ENCODE data around the gene SPSB2.

The SPSB2 gene

DNA sequence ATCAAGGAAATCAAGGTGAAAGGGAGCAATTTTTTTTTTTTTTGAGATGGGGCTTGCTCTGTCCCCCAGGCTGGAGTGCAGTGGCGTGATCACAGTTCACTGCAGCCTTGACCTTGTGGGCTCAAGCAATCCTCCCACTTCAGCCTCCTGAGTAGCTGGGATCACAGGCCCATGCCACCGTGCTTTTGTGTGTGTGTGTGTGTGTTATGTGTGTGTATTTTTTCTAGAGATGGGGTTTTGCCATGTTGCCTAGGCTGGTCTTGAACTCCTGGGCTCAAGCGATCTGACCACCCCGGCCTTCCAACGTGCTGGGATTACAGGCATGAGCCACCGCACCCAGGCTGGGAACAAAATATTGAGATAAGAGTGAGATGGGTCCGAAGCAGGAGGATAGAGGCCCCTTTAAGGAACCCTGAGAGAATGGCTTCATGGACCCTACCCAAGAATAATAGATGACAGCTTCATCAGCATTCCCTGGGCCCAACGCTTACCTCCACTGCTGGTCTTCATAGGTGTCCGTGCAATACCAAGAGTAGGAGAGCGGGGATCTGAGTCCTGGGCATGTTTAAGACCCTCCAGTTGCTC is 23.0 kb downstream of the SPSB2 start:
- DNase-seq: no peak

DNA sequence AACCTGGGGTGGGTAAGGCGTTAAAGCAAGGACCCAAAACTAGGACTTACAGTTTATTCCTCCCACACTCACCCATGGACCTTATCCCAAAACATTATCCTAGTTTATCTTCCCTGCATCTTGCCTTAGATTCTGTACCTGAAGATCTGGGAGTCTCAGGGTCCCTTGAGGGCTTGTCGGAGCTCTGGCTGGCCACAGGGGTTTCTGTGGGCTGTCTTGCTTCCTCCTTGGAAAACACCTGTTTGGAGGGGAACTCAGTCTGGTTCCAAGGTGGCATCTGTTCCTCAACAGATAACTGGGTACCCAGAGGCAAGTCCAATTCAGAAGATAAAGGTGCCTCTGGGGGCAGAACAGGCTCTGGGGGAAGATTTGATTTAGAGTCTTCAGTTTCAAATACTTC is 23.7 kb downstream of the SPSB2 start:
- DNase-seq: no peak

- no peak for DNase-seq
Observed at GRCh38 chr12:6847676-6848075, 25.4 kb downstream of the SPSB2 start.

GRCh38 chr12:6846316-6846869 is 26.7 kb downstream of the SPSB2 start:
- DNase-seq: no peak

- no peak for DNase-seq
Observed at GRCh38 chr12:6845395-6845794, 27.7 kb downstream of the SPSB2 start.

DNA sequence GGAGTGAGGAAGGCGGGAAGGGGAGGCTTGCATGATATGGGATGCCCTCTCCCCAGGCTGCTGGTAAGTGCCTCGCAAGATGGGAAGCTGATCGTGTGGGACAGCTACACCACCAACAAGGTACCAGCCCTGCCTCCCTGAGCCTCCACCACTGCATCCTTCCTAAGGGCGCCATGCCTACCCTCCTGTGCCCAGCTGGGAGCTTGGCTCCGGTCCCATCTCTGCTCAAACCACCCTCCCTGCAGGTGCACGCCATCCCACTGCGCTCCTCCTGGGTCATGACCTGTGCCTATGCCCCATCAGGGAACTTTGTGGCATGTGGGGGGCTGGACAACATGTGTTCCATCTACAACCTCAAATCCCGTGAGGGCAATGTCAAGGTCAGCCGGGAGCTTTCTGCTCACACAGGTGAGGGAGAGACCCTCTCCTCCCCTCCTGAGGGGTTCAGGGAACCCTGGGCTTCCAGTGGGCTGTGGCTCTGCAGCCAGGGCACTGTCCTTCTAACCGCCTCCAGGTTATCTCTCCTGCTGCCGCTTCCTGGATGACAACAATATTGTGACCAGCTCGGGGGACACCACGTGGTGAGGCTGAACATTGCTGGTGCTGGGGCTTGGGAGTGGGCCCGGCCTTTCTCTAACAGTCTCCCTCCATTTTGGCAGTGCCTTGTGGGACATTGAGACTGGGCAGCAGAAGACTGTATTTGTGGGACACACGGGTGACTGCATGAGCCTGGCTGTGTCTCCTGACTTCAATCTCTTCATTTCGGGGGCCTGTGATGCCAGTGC is 29.8 kb downstream of the SPSB2 start:
- no peak for DNase-seq

DNA sequence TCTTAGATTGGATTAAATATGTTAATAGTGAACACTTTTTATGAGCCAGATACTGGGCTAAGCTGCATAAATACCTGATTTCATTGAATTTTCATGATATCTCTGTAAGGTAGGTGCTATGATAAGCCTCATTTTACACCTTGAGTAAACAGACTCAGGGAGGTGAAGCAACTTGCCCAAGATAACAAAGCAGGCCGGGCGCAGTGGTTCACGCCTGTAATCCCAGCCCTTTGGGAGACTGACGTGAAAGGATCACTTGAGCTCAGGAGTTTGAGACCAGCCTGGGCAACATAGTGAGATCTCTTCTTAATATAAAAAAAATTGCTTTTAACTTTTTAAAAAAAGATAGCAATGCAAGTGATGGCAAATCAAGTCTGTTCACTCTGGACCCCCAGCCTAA is 31.0 kb downstream of the SPSB2 start:
- DNase-seq: no peak

DNA sequence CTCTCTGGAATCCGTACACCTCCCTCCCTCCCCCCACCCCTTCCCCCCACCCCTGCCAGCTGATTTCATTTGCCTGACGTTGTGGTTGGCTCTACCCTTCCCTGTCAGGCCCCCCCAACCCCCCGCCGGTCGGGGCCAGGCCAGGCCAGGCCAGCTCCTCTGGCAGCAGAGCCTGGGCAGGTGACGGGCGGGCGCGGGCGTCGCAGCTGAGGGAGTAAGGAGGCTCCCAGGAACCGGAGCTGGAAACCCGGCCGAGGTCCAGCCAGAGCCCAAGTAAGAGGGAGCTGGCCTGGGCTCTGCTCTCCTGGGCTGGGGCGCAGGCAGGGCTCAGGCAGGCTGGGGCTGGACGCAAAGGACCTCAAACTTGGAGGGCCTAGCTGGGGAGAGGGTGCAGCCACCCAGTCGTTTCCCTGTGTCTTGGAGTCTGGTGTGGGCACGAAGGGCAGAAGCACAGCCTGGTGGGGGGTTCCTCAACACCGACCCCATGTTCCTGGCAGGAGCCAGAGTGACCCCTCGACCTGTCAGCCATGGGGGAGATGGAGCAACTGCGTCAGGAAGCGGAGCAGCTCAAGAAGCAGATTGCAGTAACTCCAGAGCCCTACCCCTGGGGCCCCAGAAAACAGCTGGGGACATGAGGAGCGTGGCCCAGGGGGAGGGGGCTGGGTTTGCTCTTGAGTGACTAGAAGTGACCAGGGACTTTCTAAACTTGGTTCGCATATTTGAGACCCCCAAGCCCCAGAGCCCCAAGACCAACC is 32.2 kb downstream of the SPSB2 start, which contains the start of gene GNB3:
Gene GNB3, plus strand, starts transcription at position 165 of the 755 bp plus-strand sequence. Its CDS starts 363 bp downstream, at position 528.
- no peak for DNase-seq

DNA sequence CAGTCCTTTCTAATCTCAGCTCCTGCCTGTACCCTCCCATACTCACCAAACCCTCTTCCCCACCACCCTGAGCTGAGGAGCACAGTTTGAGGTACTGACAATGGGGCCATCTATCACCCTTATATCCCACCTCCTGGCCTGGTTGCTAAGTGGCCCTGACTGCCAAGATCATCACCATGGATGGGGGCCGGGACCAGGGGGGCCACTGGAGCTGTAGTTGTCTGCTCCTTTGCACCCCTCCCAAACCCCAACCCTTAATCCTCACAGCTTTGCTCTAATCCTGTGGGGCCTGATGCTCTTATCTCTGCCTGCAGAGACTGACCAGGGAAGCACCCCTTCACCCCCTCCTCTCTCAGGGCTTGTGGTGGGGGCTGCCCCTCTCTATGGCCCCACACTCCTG is 32.8 kb downstream of the SPSB2 start:
- no peak for DNase-seq

DNA sequence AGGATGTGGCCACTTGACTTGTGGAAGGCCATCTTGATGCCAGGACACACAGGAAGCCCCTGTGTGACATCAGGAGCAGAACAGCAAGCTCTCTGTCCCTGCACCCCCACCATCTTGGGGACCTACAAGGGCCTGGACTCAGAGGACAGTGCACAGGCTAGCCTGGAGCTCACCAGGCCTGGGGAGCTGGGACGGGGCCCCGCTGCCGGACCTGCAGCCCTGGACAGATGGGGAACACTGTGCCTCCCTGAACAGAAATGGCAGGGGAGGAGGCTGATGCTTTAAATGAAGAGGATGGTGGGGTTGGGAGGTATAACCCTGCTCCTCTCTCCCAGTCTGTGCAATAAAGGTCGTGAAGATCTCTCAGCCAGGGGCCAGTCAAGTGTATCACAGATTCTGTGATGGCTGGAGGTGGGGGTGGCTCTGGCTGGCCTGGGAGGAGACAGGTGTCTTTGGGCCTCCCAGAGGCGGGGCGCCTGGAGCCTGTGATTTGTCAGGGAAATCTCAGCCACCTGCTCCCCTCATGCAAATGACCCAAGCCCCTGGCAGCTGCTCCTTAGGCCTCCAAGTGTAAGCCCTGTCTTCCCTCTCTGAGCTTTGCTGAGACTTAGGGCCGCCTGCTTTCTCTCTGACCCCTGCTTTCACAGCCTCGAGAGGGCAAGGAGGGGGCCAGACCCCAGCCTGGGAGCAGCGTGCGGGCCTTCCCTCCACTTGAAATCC is 33.5 kb downstream of the SPSB2 start:
- no peak for DNase-seq

DNA sequence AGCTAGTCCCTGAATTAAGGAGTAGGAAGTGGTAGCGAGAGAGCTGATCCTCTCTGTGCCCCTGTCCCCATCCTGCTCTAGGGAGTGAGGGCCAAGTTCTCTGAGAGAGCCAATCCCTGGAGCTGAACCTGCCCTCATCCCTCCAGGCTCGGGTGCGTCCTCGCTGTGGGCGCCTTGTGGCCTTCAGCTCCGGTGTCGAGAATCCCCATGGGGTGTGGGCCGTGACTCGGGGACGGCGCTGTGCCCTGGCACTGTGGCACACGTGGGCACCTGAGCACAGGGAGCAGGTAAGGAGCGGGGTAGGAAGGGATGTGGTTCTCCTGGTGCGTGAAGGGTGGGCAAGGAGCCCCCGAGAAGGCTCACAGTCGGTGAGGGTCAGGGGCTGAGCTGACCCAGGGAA is 34.2 kb downstream of the SPSB2 start:
- no peak for DNase-seq

GRCh38 chr12:6837370-6838060 is 35.6 kb downstream of the SPSB2 start:
- no peak for DNase-seq

DNA sequence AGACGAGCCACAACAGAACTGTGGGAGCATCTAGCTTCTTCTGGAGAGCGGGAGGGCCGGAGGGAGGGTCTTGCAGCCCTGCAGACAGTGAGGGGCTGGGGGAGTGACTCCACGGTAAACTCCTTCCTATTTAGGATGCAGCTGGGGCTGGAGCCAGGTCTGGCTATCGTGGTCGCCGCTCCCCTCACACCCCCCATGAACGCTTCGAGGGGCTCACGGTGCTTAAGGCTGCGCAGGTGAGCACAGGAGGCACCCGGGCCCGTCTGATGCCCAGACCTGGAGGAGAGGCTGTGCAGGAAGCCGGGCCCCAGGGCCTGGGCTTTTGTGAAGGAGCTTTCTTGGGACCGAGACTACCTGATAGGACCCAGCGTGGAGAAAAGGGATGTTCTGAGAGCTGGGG is 36.3 kb downstream of the SPSB2 start:
- no peak for DNase-seq

- no peak for DNase-seq
Observed at GRCh38 chr12:6834873-6835272, 38.2 kb downstream of the SPSB2 start.

- DNase-seq: no peak
Observed at GRCh38 chr12:6834254-6834653, 38.8 kb downstream of the SPSB2 start.

GRCh38 chr12:6833189-6833890 is 39.8 kb downstream of the SPSB2 start:
- DNase-seq: no peak

GRCh38 chr12:6832125-6832524 is 41.0 kb downstream of the SPSB2 start:
- no peak for DNase-seq

DNA sequence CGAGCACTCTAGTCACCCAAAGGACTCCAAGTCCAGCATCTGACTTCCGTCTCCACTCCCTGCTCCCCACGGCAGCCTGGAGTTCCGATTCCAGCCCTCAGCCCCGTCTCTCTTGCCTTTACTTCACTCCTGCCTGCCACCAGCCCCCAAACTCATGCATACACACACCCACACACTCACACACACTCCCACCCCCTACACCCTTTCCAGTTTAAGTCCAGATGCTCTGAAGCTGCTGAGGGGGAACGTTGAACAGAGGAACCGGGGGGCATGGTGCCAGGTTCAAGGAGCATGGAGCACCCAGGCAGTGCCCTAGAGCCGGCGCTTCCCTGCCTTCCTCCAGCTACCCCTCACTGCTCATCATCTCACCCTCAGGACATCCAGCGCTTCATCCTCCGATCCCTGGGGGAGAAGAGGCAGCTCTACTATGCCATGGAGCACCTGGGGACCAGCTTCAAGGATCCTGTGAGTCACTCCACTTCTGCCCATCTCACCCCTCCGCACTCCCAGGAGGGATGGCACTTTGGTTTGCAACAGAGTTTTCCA is 41.6 kb downstream of the SPSB2 start:
- DNase-seq: no peak

DNA sequence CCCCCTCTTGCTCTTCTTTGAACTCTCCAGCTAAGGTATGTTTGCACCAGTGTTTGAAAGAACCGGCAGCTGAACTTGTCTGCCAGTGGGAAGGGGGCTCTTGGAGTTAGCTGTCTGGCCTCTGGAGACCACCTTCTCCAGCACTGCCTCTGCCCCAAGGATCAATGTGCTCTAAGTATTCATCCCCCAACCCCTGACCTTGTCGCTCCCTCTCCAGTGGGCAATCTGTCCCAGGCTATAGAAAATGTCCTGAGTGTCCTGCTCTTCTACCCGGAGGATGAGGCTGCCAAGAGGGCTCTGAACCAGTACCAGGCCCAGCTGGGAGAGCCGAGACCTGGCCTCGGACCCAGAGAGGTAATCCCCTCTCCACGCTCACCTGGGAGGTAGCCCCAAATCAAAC is 42.1 kb downstream of the SPSB2 start:
- no peak for DNase-seq

DNA sequence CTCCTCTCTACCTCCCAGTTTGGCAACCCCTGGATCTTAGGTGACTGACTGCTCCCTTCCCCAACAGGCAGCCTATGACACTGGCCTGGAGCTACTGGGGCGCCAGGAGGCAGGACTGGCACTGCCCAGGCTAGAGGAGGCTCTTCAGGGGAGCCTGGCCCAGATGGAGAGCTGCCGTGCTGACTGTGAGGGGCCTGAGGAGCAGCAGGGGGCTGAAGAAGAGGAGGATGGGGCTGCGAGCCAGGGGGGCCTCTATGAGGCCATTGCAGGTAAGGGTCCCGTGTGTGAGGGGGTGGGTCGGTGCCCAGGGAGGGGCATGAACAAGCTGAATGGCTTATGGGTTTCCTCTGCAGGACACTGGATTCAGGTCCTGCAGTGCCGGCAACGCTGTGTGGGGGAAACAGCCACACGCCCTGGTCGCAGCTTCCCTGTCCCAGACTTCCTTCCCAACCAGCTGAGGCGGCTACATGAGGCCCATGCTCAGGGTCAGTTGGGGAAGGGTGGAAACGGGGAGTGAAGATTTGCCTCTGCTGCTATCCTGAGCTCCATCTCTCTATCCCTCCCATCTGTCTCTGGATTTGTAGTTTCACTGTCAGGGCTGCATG is 42.7 kb downstream of the SPSB2 start:
- DNase-seq: no peak

Measured in NCI-H1417 treated with DMSO at 0.1 percent for 48 hours (cell line).